Measurements from ENCODE around the gene PSKH1. TPM values are rescaled to one million over a fixed set of nuclear protein-coding genes. Genes with fewer than 3 reads are reported as not detected.

PSKH1 gene
- total and polyA plus RNA-seq, 10 of the 15 experiments (the other 5 are each of a cell fraction or from before 2014, with no cell fraction given): 0.63 to 20.4 (median 7.8) TPM

DNA sequence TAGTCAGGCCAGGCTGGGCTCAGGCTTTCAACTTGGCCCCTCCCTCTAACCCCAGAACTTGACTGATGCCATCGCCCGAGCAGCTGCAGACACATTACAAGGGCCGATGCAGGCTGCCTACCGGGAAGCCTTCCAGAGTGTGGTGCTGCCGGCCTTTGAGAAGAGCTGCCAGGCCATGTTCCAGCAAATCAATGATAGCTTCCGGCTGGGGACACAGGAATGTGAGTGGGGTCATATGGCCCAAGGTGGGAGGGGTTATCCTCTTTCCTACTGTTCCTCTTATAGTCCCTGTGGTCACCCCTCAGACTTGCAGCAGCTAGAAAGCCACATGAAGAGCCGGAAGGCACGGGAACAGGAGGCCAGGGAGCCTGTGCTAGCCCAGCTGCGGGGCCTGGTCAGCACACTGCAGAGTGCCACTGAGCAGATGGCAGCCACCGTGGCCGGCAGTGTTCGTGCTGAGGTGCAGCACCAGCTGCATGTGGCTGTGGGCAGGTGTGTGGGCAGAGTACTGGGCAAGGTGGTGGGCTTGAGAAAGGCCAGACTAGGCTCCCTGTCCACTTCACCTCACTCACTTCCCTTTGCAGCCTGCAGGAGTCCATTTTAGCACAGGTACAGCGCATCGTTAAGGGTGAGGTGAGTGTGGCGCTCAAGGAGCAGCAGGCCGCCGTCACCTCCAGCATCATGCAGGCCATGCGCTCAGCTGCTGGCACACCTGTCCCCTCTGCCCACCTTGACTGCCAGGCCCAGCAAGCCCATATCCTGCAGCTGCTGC is 10.5 kb upstream of the PSKH1 start:
- in situ Hi-C loops (cut with MboI): no loop called here
- ChIA-PET SMC1A (ENCODE audit: uncharacterized antibody, unreplicated experiment) (interaction anchor here (1.3 to 2.2 kb wide), 3 partner anchors 10 to 66 kb away, joined by 3 to 14 read pairs (median 3); partner anchors contain the start of gene PSKH1), POLR2A (interaction anchor here (0.6 to 1.0 kb wide), 2 partner anchors 237 to 313 kb away, joined by 3 read pairs; partner anchors contain the start of gene CARMIL2)
- TF ChIP-seq, protein P1, sequence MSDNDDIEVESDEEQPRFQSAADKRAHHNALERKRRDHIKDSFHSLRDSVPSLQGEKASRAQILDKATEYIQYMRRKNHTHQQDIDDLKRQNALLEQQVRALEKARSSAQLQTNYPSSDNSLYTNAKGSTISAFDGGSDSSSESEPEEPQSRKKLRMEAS (IDR thresholded peaks at IDR 0.05; ENCODE audit: low read depth, low read length): no peak
- TF ChIP-seq, protein P2, sequence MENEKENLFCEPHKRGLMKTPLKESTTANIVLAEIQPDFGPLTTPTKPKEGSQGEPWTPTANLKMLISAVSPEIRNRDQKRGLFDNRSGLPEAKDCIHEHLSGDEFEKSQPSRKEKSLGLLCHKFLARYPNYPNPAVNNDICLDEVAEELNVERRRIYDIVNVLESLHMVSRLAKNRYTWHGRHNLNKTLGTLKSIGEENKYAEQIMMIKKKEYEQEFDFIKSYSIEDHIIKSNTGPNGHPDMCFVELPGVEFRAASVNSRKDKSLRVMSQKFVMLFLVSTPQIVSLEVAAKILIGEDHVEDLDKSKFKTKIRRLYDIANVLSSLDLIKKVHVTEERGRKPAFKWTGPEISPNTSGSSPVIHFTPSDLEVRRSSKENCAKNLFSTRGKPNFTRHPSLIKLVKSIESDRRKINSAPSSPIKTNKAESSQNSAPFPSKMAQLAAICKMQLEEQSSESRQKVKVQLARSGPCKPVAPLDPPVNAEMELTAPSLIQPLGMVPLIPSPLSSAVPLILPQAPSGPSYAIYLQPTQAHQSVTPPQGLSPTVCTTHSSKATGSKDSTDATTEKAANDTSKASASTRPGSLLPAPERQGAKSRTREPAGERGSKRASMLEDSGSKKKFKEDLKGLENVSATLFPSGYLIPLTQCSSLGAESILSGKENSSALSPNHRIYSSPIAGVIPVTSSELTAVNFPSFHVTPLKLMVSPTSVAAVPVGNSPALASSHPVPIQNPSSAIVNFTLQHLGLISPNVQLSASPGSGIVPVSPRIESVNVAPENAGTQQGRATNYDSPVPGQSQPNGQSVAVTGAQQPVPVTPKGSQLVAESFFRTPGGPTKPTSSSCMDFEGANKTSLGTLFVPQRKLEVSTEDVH (IDR thresholded peaks at IDR 0.05; ENCODE audit: low read depth, partially characterized antibody): no peak
- TF ChIP-seq PML (IDR thresholded peaks at IDR 0.05; ENCODE audit: low read length) (no peak), ATF7 (IDR thresholded peaks at IDR 0.05; ENCODE audit: low read depth) (no peak), KDM1A (IDR thresholded peaks at IDR 0.05; ENCODE audit: borderline replicate concordance) (no peak), IKZF1 (conservative IDR thresholded peaks at IDR 0.05) (no peak), RFX5 (IDR thresholded peaks at IDR 0.05; ENCODE audit: low read depth, low read length) (no peak)
- TF ChIP-seq, protein P3, sequence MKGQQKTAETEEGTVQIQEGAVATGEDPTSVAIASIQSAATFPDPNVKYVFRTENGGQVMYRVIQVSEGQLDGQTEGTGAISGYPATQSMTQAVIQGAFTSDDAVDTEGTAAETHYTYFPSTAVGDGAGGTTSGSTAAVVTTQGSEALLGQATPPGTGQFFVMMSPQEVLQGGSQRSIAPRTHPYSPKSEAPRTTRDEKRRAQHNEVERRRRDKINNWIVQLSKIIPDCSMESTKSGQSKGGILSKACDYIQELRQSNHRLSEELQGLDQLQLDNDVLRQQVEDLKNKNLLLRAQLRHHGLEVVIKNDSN (IDR thresholded peaks at IDR 0.05; ENCODE audit: borderline replicate concordance, extremely low read length, insufficient read depth, low read depth, low read length): no peak
- TF ChIP-seq, protein P4, sequence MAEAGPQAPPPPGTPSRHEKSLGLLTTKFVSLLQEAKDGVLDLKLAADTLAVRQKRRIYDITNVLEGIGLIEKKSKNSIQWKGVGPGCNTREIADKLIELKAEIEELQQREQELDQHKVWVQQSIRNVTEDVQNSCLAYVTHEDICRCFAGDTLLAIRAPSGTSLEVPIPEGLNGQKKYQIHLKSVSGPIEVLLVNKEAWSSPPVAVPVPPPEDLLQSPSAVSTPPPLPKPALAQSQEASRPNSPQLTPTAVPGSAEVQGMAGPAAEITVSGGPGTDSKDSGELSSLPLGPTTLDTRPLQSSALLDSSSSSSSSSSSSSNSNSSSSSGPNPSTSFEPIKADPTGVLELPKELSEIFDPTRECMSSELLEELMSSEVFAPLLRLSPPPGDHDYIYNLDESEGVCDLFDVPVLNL (IDR thresholded peaks at IDR 0.05; ENCODE audit: low read depth, low read length): no peak
- TF ChIP-seq, protein P5, sequence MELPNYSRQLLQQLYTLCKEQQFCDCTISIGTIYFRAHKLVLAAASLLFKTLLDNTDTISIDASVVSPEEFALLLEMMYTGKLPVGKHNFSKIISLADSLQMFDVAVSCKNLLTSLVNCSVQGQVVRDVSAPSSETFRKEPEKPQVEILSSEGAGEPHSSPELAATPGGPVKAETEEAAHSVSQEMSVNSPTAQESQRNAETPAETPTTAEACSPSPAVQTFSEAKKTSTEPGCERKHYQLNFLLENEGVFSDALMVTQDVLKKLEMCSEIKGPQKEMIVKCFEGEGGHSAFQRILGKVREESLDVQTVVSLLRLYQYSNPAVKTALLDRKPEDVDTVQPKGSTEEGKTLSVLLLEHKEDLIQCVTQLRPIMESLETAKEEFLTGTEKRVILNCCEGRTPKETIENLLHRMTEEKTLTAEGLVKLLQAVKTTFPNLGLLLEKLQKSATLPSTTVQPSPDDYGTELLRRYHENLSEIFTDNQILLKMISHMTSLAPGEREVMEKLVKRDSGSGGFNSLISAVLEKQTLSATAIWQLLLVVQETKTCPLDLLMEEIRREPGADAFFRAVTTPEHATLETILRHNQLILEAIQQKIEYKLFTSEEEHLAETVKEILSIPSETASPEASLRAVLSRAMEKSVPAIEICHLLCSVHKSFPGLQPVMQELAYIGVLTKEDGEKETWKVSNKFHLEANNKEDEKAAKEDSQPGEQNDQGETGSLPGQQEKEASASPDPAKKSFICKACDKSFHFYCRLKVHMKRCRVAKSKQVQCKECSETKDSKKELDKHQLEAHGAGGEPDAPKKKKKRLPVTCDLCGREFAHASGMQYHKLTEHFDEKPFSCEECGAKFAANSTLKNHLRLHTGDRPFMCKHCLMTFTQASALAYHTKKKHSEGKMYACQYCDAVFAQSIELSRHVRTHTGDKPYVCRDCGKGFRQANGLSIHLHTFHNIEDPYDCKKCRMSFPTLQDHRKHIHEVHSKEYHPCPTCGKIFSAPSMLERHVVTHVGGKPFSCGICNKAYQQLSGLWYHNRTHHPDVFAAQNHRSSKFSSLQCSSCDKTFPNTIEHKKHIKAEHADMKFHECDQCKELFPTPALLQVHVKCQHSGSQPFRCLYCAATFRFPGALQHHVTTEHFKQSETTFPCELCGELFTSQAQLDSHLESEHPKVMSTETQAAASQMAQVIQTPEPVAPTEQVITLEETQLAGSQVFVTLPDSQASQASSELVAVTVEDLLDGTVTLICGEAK (IDR thresholded peaks at IDR 0.05; ENCODE audit: borderline replicate concordance): no peak

More for the DNA sequence above, 10.5 kb upstream of the PSKH1 start:
- Histone ChIP-seq H2AFZ (ENCODE audit: control insufficient read depth, low read depth, low read length) (no peak overlapping the region), H3K9me3 (replicated peaks; ENCODE audit: control insufficient read depth, insufficient read depth, low read length) (no peaks in the 10 kb centered on the region), H3K27ac (ENCODE audit: control insufficient read depth, insufficient read depth) (no peak overlapping the region), H3K36me3 (ENCODE audit: control insufficient read depth in 2 of 2, insufficient read depth in 2 of 2, low read length in 1 of 2) (peaks cover 17 to 58% of the 10 kb centered on the region in 2 experiments; a peak in 3 of 4 replicates), H3K4me2 (ENCODE audit: control insufficient read depth, insufficient read depth) (no peak overlapping the region), H3K4me1 (ENCODE audit: control insufficient read depth, insufficient read depth, low read length) (no peaks in the 10 kb centered on the region), H3K79me2 (ENCODE audit: control insufficient read depth, insufficient read depth, low read length) (no peaks in the 10 kb centered on the region), H4K20me1 (ENCODE audit: control insufficient read depth, insufficient read depth) (no peaks in the 10 kb centered on the region), H3K27me3 (replicated peaks in 1 of 2; ENCODE audit: control insufficient read depth in 2 of 2, insufficient read depth in 2 of 2, low read length in 1 of 2) (no peaks in the 10 kb centered on the region), H3K9ac (ENCODE audit: control insufficient read depth, insufficient read depth, low read length) (no peak overlapping the region), H3K4me3 (no peak overlapping the region)
- no peak for ATAC-seq
- ChIA-PET RAD21 (ENCODE audit: unreplicated experiment) (interaction anchor here (1.1 to 3.2 kb wide), 3 partner anchors 35 to 158 kb away, joined by 3 to 14 read pairs (median 6); partner anchors contain the start of genes CENPT, NUTF2 and PSMB10), CTCF (interaction anchor here (0.9 to 5.6 kb wide), 16 partner anchors 8 to 177 kb away, joined by 3 to 39 read pairs (median 6); partner anchors contain the start of genes EDC4, PSKH1 and PSMB10)
- no TSS peak for BruUV-seq (replicated peaks)
- no peak for FAIRE-seq
- intact Hi-C loops (cut with micrococcal nuclease; ENCODE audit: unreplicated experiment): loop anchor here (2.0 to 5.0 kb wide), 2 partner anchors 158 to 345 kb away; no protein-coding TSS in a partner anchor
- DNase-seq (ENCODE audit: low read depth, low spot score): no peak
- WGBS (ENCODE audit: insufficient coverage, insufficient replicate concordance, low lambda C conversion rate, missing lambda C conversion rate): 94% methylated on average over 18 of the region's 18 CpGs
